GM21576 (cell line): Measurements from ENCODE around the gene CBX7.

Experiments
- ATAC-seq: cut with Tn5 transposase; IDR thresholded peaks from one replicate; pipeline ENCODE4 v1.9.1; 2021; ENCODE audit warnings: mild to moderate bottlenecking, moderate library complexity; ENCODE audit not compliant: unreplicated experiment

CBX7 gene

GRCh38 chr22:39152511-39153219 is at the start of gene CBX7:
Gene CBX7 (minus strand): TSS chr22:39152680. CDS start chr22:39152444, 236 bp downstream.
- peak; percentile 69 for ATAC-seq

GRCh38 chr22:39197578-39197977 is 45.1 kb upstream of the CBX7 start:
- no peak for ATAC-seq

DNA sequence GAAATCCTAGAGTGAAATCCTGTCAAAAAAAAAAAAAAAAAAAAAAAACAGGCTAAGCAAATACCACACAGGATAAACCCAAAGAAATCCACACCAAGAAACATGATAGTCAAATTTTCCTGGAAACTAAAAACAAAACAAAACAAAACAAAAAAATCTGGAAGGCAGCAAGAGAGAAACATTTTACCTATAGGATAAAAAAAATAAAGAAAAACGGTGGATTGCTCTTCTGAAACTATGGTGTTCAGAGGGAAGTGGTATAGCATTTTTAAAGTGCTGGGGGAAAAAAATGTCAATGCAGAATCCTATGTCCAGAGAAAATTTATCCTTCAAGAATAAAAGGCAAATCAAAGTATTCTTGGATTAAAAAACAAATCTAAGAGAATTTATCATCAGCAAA is 41.6 kb upstream of the CBX7 start:
- ATAC-seq = no peak

DNA sequence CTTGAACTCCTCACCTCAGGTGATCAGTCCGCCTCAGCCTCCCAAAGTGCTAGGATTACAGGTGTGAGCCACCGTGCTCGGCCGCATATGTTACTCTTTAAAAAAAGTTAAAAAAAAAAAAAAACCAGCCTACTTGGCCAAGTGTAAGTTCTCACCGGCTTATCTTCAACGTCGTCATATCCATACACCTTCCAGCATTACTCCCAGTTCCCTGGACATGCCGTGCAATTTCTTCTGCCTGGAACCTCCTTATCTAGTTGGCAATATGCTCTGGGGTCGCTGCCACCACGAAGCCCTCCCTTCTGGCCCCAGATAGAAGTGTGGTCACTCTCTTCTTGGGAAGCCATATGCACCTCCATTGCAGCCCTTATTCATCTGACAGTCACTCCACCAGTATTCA is 36.3 kb upstream of the CBX7 start:
- ATAC-seq = no peak

GRCh38 chr22:39185601-39186012 is 33.1 kb upstream of the CBX7 start:
- ATAC-seq = no peak

- ATAC-seq = no peak
Observed at GRCh38 chr22:39184586-39185577, 32.4 kb upstream of the CBX7 start.

- ATAC-seq = no peak
Observed at GRCh38 chr22:39183991-39184585, 31.6 kb upstream of the CBX7 start.

DNA sequence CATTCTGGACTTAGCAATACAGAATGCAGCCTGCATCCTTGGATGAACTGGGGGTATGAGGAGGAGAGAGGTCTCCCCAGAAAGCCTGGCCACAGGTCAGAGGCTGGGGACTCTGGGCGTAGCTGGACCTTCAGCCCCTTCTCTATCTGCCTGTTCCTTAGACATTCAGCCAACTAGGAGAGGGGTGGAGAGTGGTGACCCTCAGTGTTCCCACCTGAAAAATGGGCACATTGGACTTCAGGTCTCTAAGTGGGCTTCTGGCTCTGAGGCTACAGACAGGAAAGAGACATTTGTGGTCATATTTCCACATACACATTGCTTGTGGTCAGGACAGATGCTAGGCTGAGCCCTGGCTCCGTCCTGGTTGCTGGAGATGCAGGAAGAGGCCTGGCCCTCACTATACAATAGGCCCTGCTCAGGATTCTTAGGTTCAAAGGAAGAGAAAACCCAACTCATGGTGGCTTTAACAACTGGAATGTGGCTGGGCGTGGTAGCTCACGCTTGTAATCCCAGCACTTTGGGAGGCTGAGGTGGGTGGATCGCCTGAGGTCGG is 30.1 kb upstream of the CBX7 start:
- ATAC-seq = no peak

- no peak for ATAC-seq
Observed at GRCh38 chr22:39181778-39182177, 29.3 kb upstream of the CBX7 start.

GRCh38 chr22:39181356-39181755 is 28.9 kb upstream of the CBX7 start:
- no peak for ATAC-seq

- no peak for ATAC-seq
Observed at GRCh38 chr22:39179841-39180335, 27.4 kb upstream of the CBX7 start.

GRCh38 chr22:39179401-39179827 is 26.9 kb upstream of the CBX7 start:
- no peak for ATAC-seq

- ATAC-seq = no peak
Observed at GRCh38 chr22:39178206-39179111, 26.0 kb upstream of the CBX7 start.

DNA sequence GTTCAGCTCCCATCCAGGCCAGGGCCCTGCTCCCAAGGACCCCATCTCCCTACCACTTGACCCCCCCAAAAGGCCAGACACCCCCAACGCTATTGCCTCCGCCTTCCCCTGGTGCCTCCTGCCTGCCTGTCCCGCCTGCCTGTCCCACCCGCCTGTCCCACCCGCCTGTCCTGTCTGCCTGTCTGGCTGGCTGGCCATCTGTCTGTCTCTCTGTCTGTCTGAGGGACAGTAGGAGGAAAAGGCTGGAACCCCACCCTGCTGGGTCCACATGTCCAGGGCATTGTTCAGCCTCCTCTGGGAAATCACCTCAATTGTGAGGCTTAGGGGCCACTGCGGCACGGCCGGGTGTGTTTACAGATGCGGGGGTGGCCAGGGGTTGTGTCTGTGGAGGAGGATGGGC is 25.3 kb upstream of the CBX7 start:
- no peak for ATAC-seq

GRCh38 chr22:39177456-39177775 is 24.9 kb upstream of the CBX7 start:
- ATAC-seq = no peak

DNA sequence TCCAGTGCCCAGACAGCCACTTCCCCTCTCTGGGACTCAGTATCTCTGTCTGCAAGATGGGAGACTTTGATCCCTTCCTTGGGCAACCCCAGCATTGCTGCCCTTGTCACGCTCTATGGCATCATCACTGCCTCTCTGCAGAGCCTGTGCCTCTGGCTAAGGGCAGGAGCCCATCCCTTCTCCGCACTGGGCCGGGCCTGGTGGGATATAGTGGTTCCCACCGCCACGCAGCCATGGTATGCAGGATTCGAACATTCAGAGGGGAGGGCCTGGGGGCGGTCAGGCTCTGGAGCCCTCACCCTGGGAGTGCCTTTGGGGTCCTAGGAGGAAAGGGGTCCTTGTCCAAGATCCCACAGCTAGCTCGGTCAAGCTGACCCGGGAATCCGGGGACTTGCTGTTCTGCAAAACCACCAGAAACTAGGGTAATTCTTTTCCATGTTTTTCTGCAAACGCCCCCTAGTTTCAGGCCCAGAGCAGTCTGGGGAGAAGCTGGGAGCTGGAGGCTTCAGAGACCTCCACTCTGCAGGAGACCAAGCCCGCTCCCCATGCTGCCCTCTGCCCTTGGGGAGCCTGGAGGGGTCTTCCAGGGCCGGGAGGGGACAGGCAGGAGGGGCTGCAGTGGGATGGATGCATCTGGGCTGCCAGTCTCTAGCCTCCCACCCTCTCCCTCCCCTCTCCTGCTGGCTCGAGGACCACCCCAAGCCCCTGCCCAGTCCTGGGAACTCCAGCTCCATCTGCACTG is 24.4 kb upstream of the CBX7 start:
- no peak for ATAC-seq

- ATAC-seq = no peak
Observed at GRCh38 chr22:39176143-39176713, 23.7 kb upstream of the CBX7 start.

- ATAC-seq = no peak
Observed at GRCh38 chr22:39175353-39176142, 23.1 kb upstream of the CBX7 start.
